BLaER1 (cell line): Measurements from ENCODE around the gene DLEC1.

Experiments used
- H3K27ac ChIP-seq: shearing (Covaris generic); formaldehyde crosslinking; 2 replicates; pipeline ENCODE4 v1.8.1; 2022
- H3K27me3 ChIP-seq: shearing (Covaris generic); formaldehyde crosslinking; 2 replicates; pipeline ENCODE4 v1.8.1; 2022
- H3K36me3 ChIP-seq: shearing (Covaris generic); formaldehyde crosslinking; 2 replicates; pipeline ENCODE4 v1.8.1; 2022
- H3K4me1 ChIP-seq: shearing (Covaris generic); formaldehyde crosslinking; 2 replicates; pipeline ENCODE4 v1.8.1; 2022
- H3K4me2 ChIP-seq: shearing (Covaris generic); formaldehyde crosslinking; 2 replicates; pipeline ENCODE4 v1.8.1; 2022
- H3K4me3 ChIP-seq: shearing (Covaris generic); formaldehyde crosslinking; 2 replicates; pipeline ENCODE4 v1.8.1; 2022
- H3K9ac ChIP-seq: shearing (Covaris generic); formaldehyde crosslinking; 2 replicates; pipeline ENCODE4 v1.8.1; 2022
- H3K9me3 ChIP-seq: shearing (Covaris generic); formaldehyde crosslinking; 2 replicates; pipeline ENCODE4 v1.8.1; 2022
- H4K20me1 ChIP-seq: shearing (Covaris generic); formaldehyde crosslinking; 2 replicates; pipeline ENCODE4 v1.8.1; 2022
- Cebpa-rat ChIP-seq: shearing (Covaris generic); IDR thresholded peaks from 2 replicates; pipeline ENCODE4 v1.8.1; 2022

DLEC1 gene

GRCh38 chr3:38001456-38002081, 37.4 kb upstream of the DLEC1 start:
- no peak overlapping the region for H3K4me3 ChIP-seq
- H3K9me3 ChIP-seq: no peaks in the 10 kb centered on the region
- TF ChIP-seq Cebpa-rat: no peak
- peaks cover 85% of the 10 kb centered on the region for H3K36me3 ChIP-seq
- peaks cover 32% of the 10 kb centered on the region for H4K20me1 ChIP-seq
- peaks cover 26% of the 10 kb centered on the region for H3K4me1 ChIP-seq
- H3K27me3 ChIP-seq: no peaks in the 10 kb centered on the region
- H3K4me2 ChIP-seq: no peak overlapping the region
- H3K27ac ChIP-seq: no peak overlapping the region
- 0 out of 2 replicates have a peak overlapping the region, but pooled peaks have one; percentile 4 for H3K9ac ChIP-seq

- Histone ChIP-seq H3K27ac (no peak overlapping the region), H3K4me1 (peaks cover 18% of the 10 kb centered on the region), H4K20me1 (peaks cover 33% of the 10 kb centered on the region), H3K36me3 (peaks cover 87% of the 10 kb centered on the region), H3K9ac (0 out of 2 replicates have a peak overlapping the region, but pooled peaks have one; percentile 4), H3K4me3 (no peak overlapping the region), H3K27me3 (no peaks in the 10 kb centered on the region), H3K4me2 (no peak overlapping the region), H3K9me3 (no peaks in the 10 kb centered on the region)
- TF ChIP-seq Cebpa-rat: no peak
These were observed 36.6 kb upstream of the DLEC1 start for GRCh38 chr3:38002291-38002876.

- Histone ChIP-seq H3K27me3 (no peaks in the 10 kb centered on the region), H3K36me3 (peaks cover 87% of the 10 kb centered on the region), H3K4me2 (no peak overlapping the region), H3K4me1 (peaks cover 13% of the 10 kb centered on the region), H3K9ac (no peak overlapping the region), H3K27ac (no peak overlapping the region), H3K9me3 (no peaks in the 10 kb centered on the region), H3K4me3 (no peak overlapping the region), H4K20me1 (peaks cover 33% of the 10 kb centered on the region)
- no peak for TF ChIP-seq Cebpa-rat
These were observed 36.1 kb upstream of the DLEC1 start for GRCh38 chr3:38002940-38003339.

- Histone ChIP-seq H3K4me3 (no peak overlapping the region), H3K27ac (no peak overlapping the region), H3K9ac (no peak overlapping the region), H3K36me3 (peaks cover 89% of the 10 kb centered on the region), H3K9me3 (no peaks in the 10 kb centered on the region), H3K4me1 (peaks cover 8% of the 10 kb centered on the region), H3K27me3 (no peaks in the 10 kb centered on the region), H3K4me2 (no peak overlapping the region), H4K20me1 (peaks cover 33% of the 10 kb centered on the region)
- TF ChIP-seq Cebpa-rat: no peak
These were observed 35.6 kb upstream of the DLEC1 start for GRCh38 chr3:38003371-38003816.

GRCh38 chr3:38003817-38004414, 35.1 kb upstream of the DLEC1 start:
- Histone ChIP-seq H3K36me3 (peaks cover 94% of the 10 kb centered on the region), H3K27me3 (no peaks in the 10 kb centered on the region), H3K9me3 (no peaks in the 10 kb centered on the region), H3K4me1 (peaks cover 5% of the 10 kb centered on the region), H3K9ac (no peak overlapping the region), H3K4me2 (no peak overlapping the region), H3K27ac (no peak overlapping the region), H4K20me1 (peaks cover 33% of the 10 kb centered on the region), H3K4me3 (no peak overlapping the region)
- TF ChIP-seq Cebpa-rat: no peak

- Histone ChIP-seq H3K9ac (no peak overlapping the region), H3K4me3 (no peak overlapping the region), H3K27me3 (no peaks in the 10 kb centered on the region), H3K4me1 (no peaks in the 10 kb centered on the region), H4K20me1 (peaks cover 33% of the 10 kb centered on the region), H3K9me3 (no peaks in the 10 kb centered on the region), H3K27ac (no peak overlapping the region), H3K4me2 (no peak overlapping the region), H3K36me3 (peaks cover 95% of the 10 kb centered on the region)
- TF ChIP-seq Cebpa-rat: no peak
These were observed 34.5 kb upstream of the DLEC1 start for GRCh38 chr3:38004415-38005075.

- Histone ChIP-seq H3K9ac (no peak overlapping the region), H3K4me3 (no peak overlapping the region), H3K4me2 (no peak overlapping the region), H3K27ac (no peak overlapping the region), H3K36me3 (peaks cover 87% of the 10 kb centered on the region), H3K9me3 (no peaks in the 10 kb centered on the region), H3K27me3 (no peaks in the 10 kb centered on the region), H3K4me1 (no peaks in the 10 kb centered on the region), H4K20me1 (peaks cover 33% of the 10 kb centered on the region)
- no peak for TF ChIP-seq Cebpa-rat
These were observed 33.7 kb upstream of the DLEC1 start for GRCh38 chr3:38005076-38006020.

GRCh38 chr3:38006031-38006430, 33.0 kb upstream of the DLEC1 start:
- Histone ChIP-seq H3K4me1 (no peaks in the 10 kb centered on the region), H3K36me3 (peaks cover 80% of the 10 kb centered on the region), H3K27me3 (no peaks in the 10 kb centered on the region), H4K20me1 (peaks cover 33% of the 10 kb centered on the region), H3K4me2 (no peak overlapping the region), H3K9me3 (no peaks in the 10 kb centered on the region), H3K27ac (no peak overlapping the region), H3K4me3 (no peak overlapping the region), H3K9ac (no peak overlapping the region)
- no peak for TF ChIP-seq Cebpa-rat

- no peaks in the 10 kb centered on the region for H3K9me3 ChIP-seq
- 0 out of 2 replicates have a peak, but pooled peaks cover 3% of the 10 kb centered on the region for H3K4me1 ChIP-seq
- peaks cover 75% of the 10 kb centered on the region for H3K36me3 ChIP-seq
- H3K4me2 ChIP-seq: no peak overlapping the region
- H3K27ac ChIP-seq: no peak overlapping the region
- no peaks in the 10 kb centered on the region for H3K27me3 ChIP-seq
- peaks cover 33% of the 10 kb centered on the region for H4K20me1 ChIP-seq
- TF ChIP-seq Cebpa-rat: no peak
- H3K4me3 ChIP-seq: no peak overlapping the region
- no peak overlapping the region for H3K9ac ChIP-seq
These were observed 32.5 kb upstream of the DLEC1 start for GRCh38 chr3:38006445-38006995.
